Measurements from ENCODE around the gene DPP6. TPM values are rescaled to one million over a fixed set of nuclear protein-coding genes. Genes with fewer than 3 reads are reported as not detected.

Gene DPP6
- total RNA-seq, 4 donors from 2014 or later = 1.8 to 33.7 (median 6.4) TPM

DNA sequence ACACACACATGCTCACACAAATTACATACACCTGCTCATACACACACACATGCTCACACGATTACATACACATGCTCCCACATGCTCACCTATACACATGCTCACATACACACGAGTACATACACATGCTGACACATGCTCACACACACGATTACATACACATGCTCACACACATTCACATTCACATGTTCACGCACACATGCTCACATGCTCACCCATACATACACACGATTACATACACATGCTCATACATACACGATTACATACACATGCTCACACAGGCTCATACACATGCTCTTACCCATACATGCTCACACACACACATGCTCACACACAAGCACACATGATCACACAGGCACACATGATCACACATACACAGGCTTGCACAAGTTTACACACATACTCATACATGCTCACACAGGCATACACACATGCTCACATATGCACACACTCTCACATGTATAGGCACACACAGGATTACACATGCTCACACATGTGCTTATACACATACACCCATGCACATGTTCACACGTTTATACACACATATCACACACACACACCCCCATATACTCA is 832.2 kb downstream of the DPP6 start:
- Histone ChIP-seq H3K27ac (no peak overlapping the region), H3K4me1 (no peaks in the 10 kb centered on the region), H3K36me3 (no peaks in the 10 kb centered on the region), H3K27me3 (no peaks in the 10 kb centered on the region), H3K9me3 (no peaks in the 10 kb centered on the region), H3K4me3 (no peak overlapping the region)
- 94 to 95% methylated on average over 6 to 7 of the region's 7 CpGs for WGBS, 2 donors (ENCODE audit: low coverage in 1 of 2)
- TF ChIP-seq POLR2A (IDR thresholded peaks at IDR 0.05) (no peak), EP300 (IDR thresholded peaks at IDR 0.05; ENCODE audit: low read depth) (no peak), POLR2AphosphoS5 (IDR thresholded peaks at IDR 0.05) (no peak)
- TF ChIP-seq, protein P1, sequence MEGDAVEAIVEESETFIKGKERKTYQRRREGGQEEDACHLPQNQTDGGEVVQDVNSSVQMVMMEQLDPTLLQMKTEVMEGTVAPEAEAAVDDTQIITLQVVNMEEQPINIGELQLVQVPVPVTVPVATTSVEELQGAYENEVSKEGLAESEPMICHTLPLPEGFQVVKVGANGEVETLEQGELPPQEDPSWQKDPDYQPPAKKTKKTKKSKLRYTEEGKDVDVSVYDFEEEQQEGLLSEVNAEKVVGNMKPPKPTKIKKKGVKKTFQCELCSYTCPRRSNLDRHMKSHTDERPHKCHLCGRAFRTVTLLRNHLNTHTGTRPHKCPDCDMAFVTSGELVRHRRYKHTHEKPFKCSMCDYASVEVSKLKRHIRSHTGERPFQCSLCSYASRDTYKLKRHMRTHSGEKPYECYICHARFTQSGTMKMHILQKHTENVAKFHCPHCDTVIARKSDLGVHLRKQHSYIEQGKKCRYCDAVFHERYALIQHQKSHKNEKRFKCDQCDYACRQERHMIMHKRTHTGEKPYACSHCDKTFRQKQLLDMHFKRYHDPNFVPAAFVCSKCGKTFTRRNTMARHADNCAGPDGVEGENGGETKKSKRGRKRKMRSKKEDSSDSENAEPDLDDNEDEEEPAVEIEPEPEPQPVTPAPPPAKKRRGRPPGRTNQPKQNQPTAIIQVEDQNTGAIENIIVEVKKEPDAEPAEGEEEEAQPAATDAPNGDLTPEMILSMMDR (IDR thresholded peaks at IDR 0.05) = no peak
- DNase-seq = no peak
- in situ Hi-C loops (cut with MboI; ENCODE audit: low pct_ligation_motif_present in 1 of 4, low pct_unique_long_range_greater_than_20kb in 1 of 4, low sequenced_read_pairs in 3 of 4) (no loop called here), intact Hi-C loops (cut with DNase I; ENCODE audit: low total_unique reads) (no loop called here)

DNA sequence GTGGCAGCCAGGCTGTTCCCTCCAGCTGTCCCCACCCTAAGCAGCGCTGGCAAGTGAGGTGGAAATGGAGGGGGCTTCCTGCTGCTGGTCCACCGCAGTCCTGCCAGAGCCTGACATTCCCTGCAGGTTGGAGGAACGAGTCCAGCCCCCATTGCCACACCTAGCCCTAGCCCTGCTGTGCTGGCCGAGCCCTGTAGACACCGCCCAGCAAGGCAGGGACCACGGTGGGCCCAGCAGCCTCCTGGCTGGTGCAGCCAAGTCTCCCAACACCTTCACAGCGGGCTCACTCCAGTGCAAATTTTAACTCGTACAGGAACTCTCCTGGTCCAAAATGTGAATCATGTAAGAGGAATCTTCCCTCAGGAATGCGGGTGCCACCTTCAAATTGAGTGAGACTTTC is 834.4 kb downstream of the DPP6 start:
- Histone ChIP-seq H3K4me1 (no peaks in the 10 kb centered on the region), H3K36me3 (no peaks in the 10 kb centered on the region), H3K27ac (no peak overlapping the region), H3K4me3 (no peak overlapping the region), H3K27me3 (no peaks in the 10 kb centered on the region), H3K9me3 (no peaks in the 10 kb centered on the region)
- in situ Hi-C loops (cut with MboI; ENCODE audit: low pct_ligation_motif_present in 1 of 4, low pct_unique_long_range_greater_than_20kb in 1 of 4, low sequenced_read_pairs in 3 of 4) (no loop called here), intact Hi-C loops (cut with DNase I; ENCODE audit: low total_unique reads) (no loop called here)
- WGBS, 2 donors (ENCODE audit: low coverage in 1 of 2) = 83% methylated on average over 8 of the region's 9 CpGs; no CpG with 5 or more reads in 1 of the 2 donors
- no peak for DNase-seq
- TF ChIP-seq EP300 (IDR thresholded peaks at IDR 0.05; ENCODE audit: low read depth) (no peak), POLR2A (IDR thresholded peaks at IDR 0.05) (no peak), POLR2AphosphoS5 (IDR thresholded peaks at IDR 0.05) (no peak)
- TF ChIP-seq, protein P1 (IDR thresholded peaks at IDR 0.05) = no peak

DNA sequence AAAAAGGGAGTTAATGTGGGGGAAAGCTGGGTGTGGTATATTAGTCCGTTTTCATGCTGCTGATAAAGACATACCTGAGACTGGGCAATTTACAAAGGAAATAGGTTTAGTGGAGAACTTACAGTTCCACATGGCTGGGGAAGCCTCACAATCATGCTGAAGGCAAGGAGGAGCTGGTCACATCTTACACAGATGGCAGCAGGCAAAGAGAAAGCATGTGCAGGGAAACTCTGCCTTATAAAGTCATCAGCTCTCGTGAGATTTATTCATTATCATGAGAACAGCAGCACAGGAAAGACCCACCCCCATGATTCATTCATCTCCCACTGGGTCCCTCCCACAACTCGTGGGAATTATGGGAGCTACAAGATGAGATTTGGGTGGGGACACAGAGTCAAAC is 836.5 kb downstream of the DPP6 start:
- no peaks in the 10 kb centered on the region for H3K4me1 ChIP-seq
- no peak overlapping the region for H3K27ac ChIP-seq
- 51% methylated on average over 3 of the region's 3 CpGs; no CpG with 5 or more reads in 1 of the 2 donors for WGBS, 2 donors (ENCODE audit: low coverage in 1 of 2)
- in situ Hi-C loops (cut with MboI; ENCODE audit: low pct_ligation_motif_present in 1 of 4, low pct_unique_long_range_greater_than_20kb in 1 of 4, low sequenced_read_pairs in 3 of 4) = no loop called here
- H3K9me3 ChIP-seq = no peaks in the 10 kb centered on the region
- intact Hi-C loops (cut with DNase I; ENCODE audit: low total_unique reads) = no loop called here
- H3K27me3 ChIP-seq = no peaks in the 10 kb centered on the region
- H3K4me3 ChIP-seq = no peak overlapping the region
- TF ChIP-seq POLR2AphosphoS5 (IDR thresholded peaks at IDR 0.05) = no peak
- no peak for TF ChIP-seq EP300 (IDR thresholded peaks at IDR 0.05; ENCODE audit: low read depth)
- TF ChIP-seq POLR2A (IDR thresholded peaks at IDR 0.05) = no peak
- TF ChIP-seq, protein P1 (IDR thresholded peaks at IDR 0.05) = no peak
- no peaks in the 10 kb centered on the region for H3K36me3 ChIP-seq
- no peak for DNase-seq

DNA sequence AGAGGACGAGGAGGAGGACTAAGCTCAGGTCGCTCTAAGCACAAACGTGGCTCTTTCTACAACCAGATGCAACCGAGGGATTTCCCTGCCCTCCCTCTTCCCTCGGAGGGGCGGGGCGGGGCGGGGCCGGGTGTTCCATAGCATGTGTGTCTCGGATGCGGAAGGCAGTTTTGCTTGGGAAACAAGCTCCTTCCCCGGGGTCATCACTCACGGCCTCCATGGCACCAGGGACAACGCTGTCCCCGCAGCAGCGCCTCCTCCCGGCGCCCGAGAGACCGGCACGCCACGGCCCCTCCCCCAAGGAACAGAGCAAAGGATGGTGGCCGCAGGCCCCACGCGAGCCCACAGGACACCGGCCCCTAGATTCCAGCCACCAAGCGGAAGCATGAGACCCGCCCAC is 840.3 kb downstream of the DPP6 start:
- 56% methylated on average over 28 of the region's 28 CpGs; no CpG with 5 or more reads in 1 of the 2 donors for WGBS, 2 donors (ENCODE audit: low coverage in 1 of 2)
- TF ChIP-seq POLR2AphosphoS5 (IDR thresholded peaks at IDR 0.05) = no peak
- TF ChIP-seq POLR2A (IDR thresholded peaks at IDR 0.05) = no peak
- no peak for TF ChIP-seq EP300 (IDR thresholded peaks at IDR 0.05; ENCODE audit: low read depth)
- TF ChIP-seq, protein P1 (IDR thresholded peaks at IDR 0.05) = no peak
- DNase-seq = no peak
- H3K36me3 ChIP-seq = no peaks in the 10 kb centered on the region
- no peak overlapping the region for H3K27ac ChIP-seq
- in situ Hi-C loops (cut with MboI; ENCODE audit: low pct_ligation_motif_present in 1 of 4, low pct_unique_long_range_greater_than_20kb in 1 of 4, low sequenced_read_pairs in 3 of 4) (no loop called here), intact Hi-C loops (cut with DNase I; ENCODE audit: low total_unique reads) (no loop called here)
- H3K27me3 ChIP-seq = no peaks in the 10 kb centered on the region
- no peaks in the 10 kb centered on the region for H3K4me1 ChIP-seq
- H3K9me3 ChIP-seq = no peaks in the 10 kb centered on the region
- no peak overlapping the region for H3K4me3 ChIP-seq

Data from transverse colon (tissue), 4 donors.